ENCODE data around the gene KIR3DL2.
"Not testable (repeated sequence)": the region's sequence is repeated elsewhere in the genome, so short reads cannot be mapped to it uniquely, and the experiment has no call there.

The KIR3DL2 gene

GRCh38 chr19:54873990-54874389 is 23.7 kb downstream of the KIR3DL2 start, which contains the start of gene FCAR:
Gene FCAR (plus strand): TSS chr19:54874235. CDS start chr19:54874290, 55 bp downstream.
- no peak for DNase-seq

GRCh38 chr19:54875506-54875905 is 25.3 kb downstream of the KIR3DL2 start:
- DNase-seq = no peak

- no peak for DNase-seq
Observed at GRCh38 chr19:54877471-54877870, 27.2 kb downstream of the KIR3DL2 start.

- no peak for DNase-seq
Observed at GRCh38 chr19:54881884-54882283, 31.6 kb downstream of the KIR3DL2 start.

GRCh38 chr19:54882758-54883157 is 32.5 kb downstream of the KIR3DL2 start:
- no peak for DNase-seq

- DNase-seq = no peak
Observed at GRCh38 chr19:54883228-54883627, 33.0 kb downstream of the KIR3DL2 start.

GRCh38 chr19:54888239-54888638 is 38.0 kb downstream of the KIR3DL2 start:
- no peak for DNase-seq

GRCh38 chr19:54889566-54889965 is 39.3 kb downstream of the KIR3DL2 start:
- DNase-seq = no peak

- no peak for DNase-seq
Observed at GRCh38 chr19:54893406-54893805, 43.2 kb downstream of the KIR3DL2 start.

GRCh38 chr19:54894106-54894505 is 43.9 kb downstream of the KIR3DL2 start:
- DNase-seq = not testable (repeated sequence)

- no peak for DNase-seq
Observed at GRCh38 chr19:54896036-54896435, 45.8 kb downstream of the KIR3DL2 start.

- not testable (repeated sequence) for DNase-seq
Observed at GRCh38 chr19:54898685-54899084, 48.4 kb downstream of the KIR3DL2 start.

- not testable (repeated sequence) for DNase-seq
Observed at GRCh38 chr19:54899646-54900045, 49.4 kb downstream of the KIR3DL2 start.

- DNase-seq = not testable (repeated sequence)
Observed at GRCh38 chr19:54901153-54901552, 50.9 kb downstream of the KIR3DL2 start.

GRCh38 chr19:54902061-54902460 is 51.8 kb downstream of the KIR3DL2 start:
- DNase-seq = no peak

GRCh38 chr19:54903303-54903702 is 53.1 kb downstream of the KIR3DL2 start:
- no peak for DNase-seq

- DNase-seq = not testable (repeated sequence)
Observed at GRCh38 chr19:54904261-54904660, 54.0 kb downstream of the KIR3DL2 start.

- no peak for DNase-seq
Observed at GRCh38 chr19:54905421-54905802, 55.2 kb downstream of the KIR3DL2 start.

- DNase-seq = peak; percentile 15
Observed at GRCh38 chr19:54905803-54906511, 55.7 kb downstream of the KIR3DL2 start, which contains the start of gene NCR1. Gene NCR1 (plus strand): TSS chr19:54906148. CDS start chr19:54906188, 40 bp downstream.

GRCh38 chr19:54906819-54907218 is 56.6 kb downstream of the KIR3DL2 start:
- DNase-seq = no peak

- DNase-seq = not testable (repeated sequence)
Observed at GRCh38 chr19:54907899-54908298, 57.7 kb downstream of the KIR3DL2 start.

All from activated CD8-positive, alpha-beta memory T cell treated with anti-CD3 and anti-CD28 coated beads, Interleukin-2, amount 50 U/mL, for 4 hours (primary cell).